Measurements from ENCODE around the gene C10orf143.

The C10orf143 gene

DNA sequence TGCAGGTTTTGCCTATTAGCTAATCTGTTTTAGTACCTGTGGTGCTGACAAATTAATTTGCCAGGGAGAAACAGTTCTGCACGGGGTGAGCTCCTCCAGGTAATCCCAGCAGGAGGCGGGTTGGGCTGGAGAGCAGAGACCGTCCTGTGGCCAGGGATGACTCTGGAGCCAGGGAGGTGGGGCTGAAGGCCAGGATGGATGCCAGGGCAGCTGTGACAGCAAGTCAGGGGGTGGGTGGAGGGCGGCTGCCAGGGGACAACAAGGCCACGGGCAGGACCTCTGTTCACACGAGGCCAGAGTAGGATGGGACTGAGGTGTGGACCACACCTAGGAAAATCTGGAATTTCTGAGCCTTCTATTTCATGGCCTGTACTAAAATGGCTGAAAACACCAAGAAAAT, 48.9 kb downstream of the C10orf143 start:
- TF ChIP-seq, protein P1, sequence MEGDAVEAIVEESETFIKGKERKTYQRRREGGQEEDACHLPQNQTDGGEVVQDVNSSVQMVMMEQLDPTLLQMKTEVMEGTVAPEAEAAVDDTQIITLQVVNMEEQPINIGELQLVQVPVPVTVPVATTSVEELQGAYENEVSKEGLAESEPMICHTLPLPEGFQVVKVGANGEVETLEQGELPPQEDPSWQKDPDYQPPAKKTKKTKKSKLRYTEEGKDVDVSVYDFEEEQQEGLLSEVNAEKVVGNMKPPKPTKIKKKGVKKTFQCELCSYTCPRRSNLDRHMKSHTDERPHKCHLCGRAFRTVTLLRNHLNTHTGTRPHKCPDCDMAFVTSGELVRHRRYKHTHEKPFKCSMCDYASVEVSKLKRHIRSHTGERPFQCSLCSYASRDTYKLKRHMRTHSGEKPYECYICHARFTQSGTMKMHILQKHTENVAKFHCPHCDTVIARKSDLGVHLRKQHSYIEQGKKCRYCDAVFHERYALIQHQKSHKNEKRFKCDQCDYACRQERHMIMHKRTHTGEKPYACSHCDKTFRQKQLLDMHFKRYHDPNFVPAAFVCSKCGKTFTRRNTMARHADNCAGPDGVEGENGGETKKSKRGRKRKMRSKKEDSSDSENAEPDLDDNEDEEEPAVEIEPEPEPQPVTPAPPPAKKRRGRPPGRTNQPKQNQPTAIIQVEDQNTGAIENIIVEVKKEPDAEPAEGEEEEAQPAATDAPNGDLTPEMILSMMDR (IDR thresholded peaks at IDR 0.05), result no peak

DNA sequence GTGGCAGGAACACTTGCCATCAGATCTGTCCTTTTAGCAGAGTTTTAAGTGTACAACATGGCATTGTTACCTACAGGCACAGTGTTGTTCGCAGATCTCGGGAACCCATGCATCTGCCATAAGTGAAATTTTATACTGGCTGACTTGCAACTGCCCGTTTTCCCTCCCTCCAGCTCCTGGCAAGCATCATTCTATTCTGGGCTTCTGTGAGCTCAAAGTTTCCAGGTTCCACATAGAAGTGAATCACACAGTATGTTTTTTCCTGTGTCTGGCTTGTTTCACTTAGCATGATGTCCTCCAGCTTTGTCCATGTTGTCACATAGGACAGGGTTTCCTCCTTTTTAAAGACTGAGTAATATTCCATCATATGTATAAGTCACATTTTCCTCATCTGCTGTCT, 56.6 kb downstream of the C10orf143 start:
- TF ChIP-seq, protein P1 (IDR thresholded peaks at IDR 0.05), result no peak

DNA sequence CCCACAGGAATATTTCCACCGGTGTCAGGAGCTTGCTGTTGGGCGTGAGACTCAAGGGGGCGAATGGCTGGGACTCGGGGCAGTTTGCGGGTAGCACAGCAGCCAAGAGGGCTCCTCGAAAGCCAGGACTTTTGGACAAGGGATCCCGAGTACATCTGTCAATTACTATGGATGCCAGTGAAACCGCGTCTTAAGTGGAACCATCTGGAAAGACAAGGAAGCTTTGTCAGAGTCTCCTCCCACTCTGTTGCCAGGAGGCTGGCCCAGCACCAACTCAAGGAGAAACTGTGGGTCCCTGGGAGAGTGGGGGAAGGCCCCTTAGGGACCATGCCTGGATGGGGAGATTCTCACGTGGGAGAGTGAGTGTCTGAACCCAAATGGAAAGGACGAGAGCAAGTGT, 57.1 kb downstream of the C10orf143 start:
- TF ChIP-seq, protein P1 (IDR thresholded peaks at IDR 0.05), result no peak

DNA sequence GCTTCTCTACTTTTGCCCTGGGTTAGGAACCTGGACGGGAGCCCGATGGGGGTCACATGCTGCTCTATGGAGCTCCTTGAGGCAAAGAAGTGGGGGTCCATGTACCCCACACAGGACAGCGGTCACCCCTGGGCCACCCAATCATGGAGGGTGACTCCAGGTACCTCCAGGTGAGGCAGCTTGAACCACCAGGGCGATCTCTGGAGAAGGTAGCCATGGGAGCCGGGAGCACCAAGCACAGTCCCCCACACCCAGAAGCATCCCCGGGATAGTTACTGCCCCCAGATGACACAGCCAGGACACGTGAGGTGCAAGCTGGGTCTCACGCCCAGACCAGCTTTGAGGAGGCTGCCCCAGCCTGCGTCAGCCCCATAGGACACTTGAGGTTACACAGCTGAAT, 58.4 kb downstream of the C10orf143 start:
- TF ChIP-seq, protein P1 (IDR thresholded peaks at IDR 0.05), result no peak

DNA sequence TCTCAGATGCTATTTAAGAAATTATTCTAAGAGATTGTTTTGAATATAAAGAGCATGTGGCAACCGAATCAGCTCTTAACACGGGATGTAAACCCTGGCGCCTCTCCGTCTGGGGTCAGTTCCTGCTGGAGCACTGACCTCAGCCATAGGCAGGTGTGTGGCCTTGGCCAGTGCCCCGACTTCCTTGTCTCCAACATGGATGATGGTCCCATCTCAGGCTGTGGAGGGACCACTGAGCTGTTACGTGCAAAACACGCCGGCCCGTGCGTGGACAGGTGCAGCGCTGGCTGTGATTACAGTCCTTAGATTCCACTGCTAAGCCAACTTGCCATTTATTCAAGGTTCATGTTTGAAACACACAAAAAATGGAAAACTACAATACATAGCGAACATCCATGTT, 59.9 kb downstream of the C10orf143 start:
- TF ChIP-seq, protein P1 (IDR thresholded peaks at IDR 0.05), result no peak

DNA sequence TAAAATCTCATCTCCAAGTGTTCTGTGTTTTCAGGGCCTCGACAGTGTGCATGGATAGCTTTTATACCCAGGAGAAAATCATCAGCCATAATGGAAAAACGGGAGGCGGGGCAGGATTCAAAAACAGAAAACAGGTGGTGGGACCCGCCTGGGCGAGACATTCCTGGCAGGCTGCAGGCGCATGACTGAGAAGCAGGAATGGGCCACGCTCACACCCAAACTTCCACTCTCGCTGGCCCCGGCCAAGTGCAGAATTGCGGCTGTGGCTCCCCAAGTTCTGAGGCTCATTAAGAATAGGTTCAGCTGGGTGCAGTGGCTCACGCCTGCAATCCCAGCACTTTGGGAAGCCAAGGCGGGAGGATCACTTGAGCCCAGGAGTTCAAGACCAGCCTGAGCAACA, 60.6 kb downstream of the C10orf143 start:
- TF ChIP-seq, protein P1 (IDR thresholded peaks at IDR 0.05), result no peak

DNA sequence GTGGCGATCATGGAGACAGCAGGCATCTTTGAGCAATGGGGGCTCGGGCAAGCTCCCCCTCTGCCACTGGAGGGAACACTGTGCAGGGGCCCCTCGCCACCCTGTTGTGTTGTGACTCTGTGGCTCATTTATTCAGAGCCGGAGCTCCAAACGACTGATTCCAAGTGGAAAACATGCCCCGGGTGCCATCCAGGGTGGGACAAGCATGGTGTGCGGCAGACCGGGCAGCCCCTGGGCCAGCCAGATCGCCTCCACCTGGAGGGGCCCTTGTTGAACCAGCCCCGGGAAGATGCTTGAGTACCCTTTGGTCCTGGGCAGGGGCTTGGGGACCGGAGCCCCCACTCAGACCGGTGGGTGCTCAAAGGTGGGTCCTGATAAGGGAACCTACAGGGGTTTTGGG, 61.4 kb downstream of the C10orf143 start:
- TF ChIP-seq, protein P1 (IDR thresholded peaks at IDR 0.05), result no peak

DNA sequence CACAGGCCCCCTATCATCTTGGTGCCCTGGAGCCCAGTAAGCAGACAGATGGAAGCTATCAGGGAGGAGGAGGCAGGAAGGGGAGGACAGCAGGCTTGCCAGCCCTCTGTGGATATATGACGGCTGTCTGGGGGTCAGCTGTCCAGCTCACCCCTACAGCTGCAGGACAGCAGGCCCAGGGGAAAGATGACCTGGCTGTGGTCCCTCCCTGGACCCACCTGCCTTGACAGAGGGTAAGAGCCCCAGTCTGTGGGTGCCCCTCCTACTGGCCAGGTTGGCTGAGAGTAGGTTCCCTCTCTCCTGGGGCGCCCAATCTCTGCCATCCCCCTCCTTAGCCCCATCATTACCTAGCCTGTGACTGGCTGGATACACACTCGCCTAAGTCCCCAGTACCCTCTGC, 62.5 kb downstream of the C10orf143 start:
- TF ChIP-seq, protein P1 (IDR thresholded peaks at IDR 0.05), result no peak

Data from LNCAP (cell line).